Neuron (in vitro differentiated cells): ENCODE results near the gene MED27.

Experiments
- H2AFZ ChIP-seq: one replicate; pipeline ENCODE4 v1.6.1; 2013; ENCODE audit warnings: low read depth, mild to moderate bottlenecking, inconsistent platforms, low read length, moderate library complexity
- H3K27me3 ChIP-seq: one replicate; pipeline ENCODE4 v1.6.1; 2013; ENCODE audit warnings: low read length; ENCODE audit not compliant: insufficient read depth
- H3K36me3 ChIP-seq: one replicate; pipeline ENCODE4 v1.6.1; 2013; ENCODE audit warnings: low read length; ENCODE audit not compliant: insufficient read depth
- H3K4me1 ChIP-seq: one replicate; pipeline ENCODE4 v1.6.1; 2013; ENCODE audit warnings: low read length; ENCODE audit not compliant: insufficient read depth
- H3K4me3 ChIP-seq: 2 replicates; pipeline ENCODE4 v1.5.1; 2013; ENCODE audit warnings: mild to moderate bottlenecking, low read length, moderate library complexity
- H3K9me3 ChIP-seq: one replicate; pipeline ENCODE4 v1.6.1; 2013; ENCODE audit warnings: low read length

The MED27 gene

GRCh38 chr9:131888923-131889322 lies 190.7 kb downstream of the MED27 start:
- no peaks in the 10 kb centered on the region for H3K27me3 ChIP-seq
- H3K4me1 ChIP-seq: peaks cover 47% of the 10 kb centered on the region
- no peaks in the 10 kb centered on the region for H3K9me3 ChIP-seq
- H3K36me3 ChIP-seq: no peaks in the 10 kb centered on the region
- no peak overlapping the region for H3K4me3 ChIP-seq
- H2AFZ ChIP-seq: no peak overlapping the region

- no peaks in the 10 kb centered on the region for H3K36me3 ChIP-seq
- no peaks in the 10 kb centered on the region for H3K27me3 ChIP-seq
- peaks cover 35% of the 10 kb centered on the region for H3K4me1 ChIP-seq
- H3K4me3 ChIP-seq: no peak overlapping the region
- H3K9me3 ChIP-seq: no peaks in the 10 kb centered on the region
- no peak overlapping the region for H2AFZ ChIP-seq
Observed at GRCh38 chr9:131887680-131888079, 192.0 kb downstream of the MED27 start.

GRCh38 chr9:131886826-131887225 lies 192.8 kb downstream of the MED27 start:
- no peak overlapping the region for H2AFZ ChIP-seq
- H3K4me1 ChIP-seq: peaks cover 33% of the 10 kb centered on the region
- no peak overlapping the region for H3K4me3 ChIP-seq

GRCh38 chr9:131885144-131885609 lies 194.5 kb downstream of the MED27 start:
- no peak overlapping the region for H3K4me3 ChIP-seq
- no peaks in the 10 kb centered on the region for H3K36me3 ChIP-seq
- no peaks in the 10 kb centered on the region for H3K27me3 ChIP-seq
- H3K4me1 ChIP-seq: peaks cover 46% of the 10 kb centered on the region
- no peak overlapping the region for H2AFZ ChIP-seq
- no peaks in the 10 kb centered on the region for H3K9me3 ChIP-seq

More at GRCh38 chr9:131886826-131887225, 192.8 kb downstream of the MED27 start:
- H3K27me3 ChIP-seq: no peaks in the 10 kb centered on the region
- H3K36me3 ChIP-seq: no peaks in the 10 kb centered on the region
- no peaks in the 10 kb centered on the region for H3K9me3 ChIP-seq

GRCh38 chr9:131884222-131884621 lies 195.4 kb downstream of the MED27 start:
- no peaks in the 10 kb centered on the region for H3K27me3 ChIP-seq
- no peak overlapping the region for H2AFZ ChIP-seq
- H3K4me3 ChIP-seq: no peak overlapping the region

GRCh38 chr9:131880833-131881583 lies 198.7 kb downstream of the MED27 start:
- Histone ChIP-seq H2AFZ (no peak overlapping the region), H3K4me3 (no peak overlapping the region), H3K36me3 (no peaks in the 10 kb centered on the region), H3K4me1 (peaks cover 13% of the 10 kb centered on the region), H3K9me3 (no peaks in the 10 kb centered on the region), H3K27me3 (no peaks in the 10 kb centered on the region)

More at GRCh38 chr9:131884222-131884621, 195.4 kb downstream of the MED27 start:
- H3K9me3 ChIP-seq: no peaks in the 10 kb centered on the region
- H3K36me3 ChIP-seq: no peaks in the 10 kb centered on the region
- peaks cover 37% of the 10 kb centered on the region for H3K4me1 ChIP-seq

GRCh38 chr9:131879911-131880290 lies 199.8 kb downstream of the MED27 start:
- no peaks in the 10 kb centered on the region for H3K27me3 ChIP-seq
- H2AFZ ChIP-seq: no peak overlapping the region
- no peaks in the 10 kb centered on the region for H3K9me3 ChIP-seq
- H3K36me3 ChIP-seq: no peaks in the 10 kb centered on the region
- H3K4me1 ChIP-seq: peaks cover 13% of the 10 kb centered on the region
- no peak overlapping the region for H3K4me3 ChIP-seq

- Histone ChIP-seq H3K27me3 (no peaks in the 10 kb centered on the region), H3K9me3 (no peaks in the 10 kb centered on the region), H3K36me3 (no peaks in the 10 kb centered on the region), H3K4me3 (no peak overlapping the region), H3K4me1 (peaks cover 13% of the 10 kb centered on the region), H2AFZ (no peak overlapping the region)
Observed at GRCh38 chr9:131879181-131879910, 200.3 kb downstream of the MED27 start.

GRCh38 chr9:131876486-131876885 lies 203.2 kb downstream of the MED27 start:
- Histone ChIP-seq H2AFZ (no peak overlapping the region), H3K4me3 (no peak overlapping the region), H3K36me3 (no peaks in the 10 kb centered on the region), H3K9me3 (no peaks in the 10 kb centered on the region), H3K4me1 (peaks cover 12% of the 10 kb centered on the region), H3K27me3 (no peaks in the 10 kb centered on the region)

- H2AFZ ChIP-seq: no peak overlapping the region
- H3K36me3 ChIP-seq: no peaks in the 10 kb centered on the region
- no peaks in the 10 kb centered on the region for H3K9me3 ChIP-seq
- H3K4me1 ChIP-seq: peaks cover 7% of the 10 kb centered on the region
- no peaks in the 10 kb centered on the region for H3K27me3 ChIP-seq
- H3K4me3 ChIP-seq: no peak overlapping the region
Observed at GRCh38 chr9:131875828-131876485, 203.7 kb downstream of the MED27 start.

- no peaks in the 10 kb centered on the region for H3K36me3 ChIP-seq
- H3K4me1 ChIP-seq: no peaks in the 10 kb centered on the region
- no peak overlapping the region for H3K4me3 ChIP-seq
- H2AFZ ChIP-seq: no peak overlapping the region
- H3K9me3 ChIP-seq: no peaks in the 10 kb centered on the region
- H3K27me3 ChIP-seq: no peaks in the 10 kb centered on the region
Observed at GRCh38 chr9:131874916-131875670, 204.6 kb downstream of the MED27 start.

GRCh38 chr9:131874447-131874846 lies 205.2 kb downstream of the MED27 start:
- Histone ChIP-seq H3K4me3 (no peak overlapping the region), H3K4me1 (peaks cover 4% of the 10 kb centered on the region), H3K36me3 (no peaks in the 10 kb centered on the region), H3K27me3 (no peaks in the 10 kb centered on the region), H2AFZ (no peak overlapping the region), H3K9me3 (no peaks in the 10 kb centered on the region)
